Panc1 (cell line): Measurements from ENCODE around the gene PFKFB3. TPM values are rescaled to one million over a fixed set of nuclear protein-coding genes. Genes with fewer than 3 reads are reported as not detected.
A peak's percentile ranks its signal among the peaks of the same experiment; 100 is the strongest.

ENCODE experiments used
- ATAC-seq: fragments of 200-7000 bp; cut with Tn5 transposase; 2 replicates; pipeline ENCODE4 v1.9.1; 2020; ENCODE audit warnings: mild to moderate bottlenecking, moderate library complexity
- BruUV-seq: library from RNA; stranded (reverse); fragments of 400-500 nt; replicated peaks from 2 replicates; lab custom pipeline; 2021; lab: Mats Ljungman, UMichigan
- CTCF ChIA-PET: fragments of 300-600 bp; sonication (Branson Sonifier 250); formaldehyde crosslinking; loops from one replicate; lab custom pipeline; 2022; ENCODE audit warnings: antibody characterized with exemption; lab: Charles Lee
- POLR2A ChIA-PET: fragments of 300-600 bp; sonication (Branson Sonifier 250); formaldehyde crosslinking; loops from one replicate; lab custom pipeline; 2022; ENCODE audit warnings: antibody characterized with exemption; lab: Charles Lee
- DNase-seq: peaks from one replicate; pipeline ENCODE4 v3.0.0-alpha.2; 2010; ENCODE audit warnings: low read depth, low spot score
- H3K27ac ChIP-seq: 2 replicates; pipeline ENCODE4 v1.5.1; 2011; ENCODE audit warnings: mild to moderate bottlenecking, low read length, inconsistent platforms
- H3K27me3 ChIP-seq: fragments of 200-500 bp; sonication (Bioruptor generic); 2 replicates; pipeline ENCODE4 v1.6.0; 2014; ENCODE audit warnings: low read length, inconsistent platforms; ENCODE audit not compliant: control insufficient read depth, insufficient read depth
- H3K36me3 ChIP-seq: fragments of 200-500 bp; sonication (Bioruptor generic); 2 replicates; pipeline ENCODE4 v1.5.1; 2014; ENCODE audit warnings: inconsistent platforms, mild to moderate bottlenecking, low read length, moderate library complexity; ENCODE audit not compliant: control insufficient read depth, insufficient read depth
- H3K4me1 ChIP-seq: 2 replicates; pipeline ENCODE4 v1.5.1; 2011; ENCODE audit warnings: inconsistent platforms, mild to moderate bottlenecking, low read length, moderate library complexity; ENCODE audit not compliant: control insufficient read depth, insufficient read depth
- H3K4me3 ChIP-seq, 2 experiments: 2 replicates each; pipeline ENCODE4 v1.5.1; 2011 to 2012; ENCODE audit warnings: low read depth in 2 of 2, low read length in 2 of 2, mild to moderate bottlenecking in 2 of 2, inconsistent platforms in 1 of 2, moderate library complexity in 1 of 2
- H3K9me3 ChIP-seq: fragments of 200-500 bp; sonication (Bioruptor generic); 2 replicates; pipeline ENCODE4 v1.5.1; 2014; ENCODE audit warnings: low read depth, mild to moderate bottlenecking, inconsistent platforms, low read length, moderate library complexity; ENCODE audit not compliant: control insufficient read depth, insufficient read depth
- CTCF ChIP-seq: fragments of 450-650 bp; IDR thresholded peaks from 2 replicates; pipeline ENCODE4 v1.5.1; 2017; ENCODE audit warnings: mild to moderate bottlenecking
- POLR2AphosphoS5 ChIP-seq: IDR thresholded peaks from 2 replicates; pipeline ENCODE4 v1.6.1; 2012; ENCODE audit warnings: mild to moderate bottlenecking, low read depth, low read length, moderate library complexity
- REST ChIP-seq, 2 experiments: IDR thresholded peaks; 2 replicates each; pipeline ENCODE4 v1.6.1; 2011 to 2012; ENCODE audit warnings: low read depth in 2 of 2, control low read depth in 1 of 2, low read length in 1 of 2, mild to moderate bottlenecking in 1 of 2, moderate library complexity in 1 of 2; ENCODE audit not compliant: insufficient read depth in 1 of 2
- SIN3A ChIP-seq: IDR thresholded peaks from 2 replicates; pipeline ENCODE4 v1.6.1; 2012; ENCODE audit warnings: low read depth, mild to moderate bottlenecking, low read length, moderate library complexity, borderline replicate concordance; ENCODE audit not compliant: insufficient read depth
- TCF7L2 ChIP-seq: IDR thresholded peaks from 2 replicates; pipeline ENCODE4 v1.6.1; 2011; ENCODE audit warnings: mild to moderate bottlenecking, low read depth, low read length, inconsistent platforms
- in situ Hi-C: cut with HindIII; loops from 2 replicates; pipeline ENCODE4 v1.10.0; 2016; ENCODE audit warnings: low sequenced_read_pairs, low pct_unique_long_range_greater_than_20kb
- intact Hi-C: fragments of 100-400 bp; cut with micrococcal nuclease; formaldehyde crosslinking; loops from one replicate; pipeline ENCODE4 v1.10.0; 2022; ENCODE audit not compliant: unreplicated experiment
- total RNA-seq: library from RNA; stranded (reverse); gene quantifications from one replicate; pipeline ENCODE4 v1.2.1, GENCODE V29; 2021; ENCODE audit not compliant: unreplicated experiment

The PFKFB3 gene
- total RNA-seq, 1 experiment from 2014 or later: 17.1 TPM

- in situ Hi-C loops: no loop called here
- peaks cover 12% of the 10 kb centered on the region for H3K4me1 ChIP-seq
- H3K9me3 ChIP-seq: no peaks in the 10 kb centered on the region
- BruUV-seq: no TSS peak
- no peaks in the 10 kb centered on the region for H3K27me3 ChIP-seq
- no peak for TF ChIP-seq CTCF
- TF ChIP-seq TCF7L2: no peak
- no peak for TF ChIP-seq SIN3A
- no peak for TF ChIP-seq POLR2AphosphoS5
- TF ChIP-seq REST (IDR thresholded peaks at IDR 0.05; ENCODE audit: insufficient read depth in 1 of 2, low read depth in 2 of 2, low read length in 1 of 2): no peak
- no peak overlapping the region for H3K27ac ChIP-seq
- peak overlapping the region; percentile 66 to 68 for H3K4me3 ChIP-seq
- ChIA-PET CTCF (interaction anchor here (0.8 to 3.1 kb wide), 4 partner anchors 55 to 204 kb away, joined by 3 to 46 read pairs (median 3); no protein-coding TSS in a partner anchor), POLR2A (interaction anchor here (1.4 kb wide), 1 partner anchor 199 kb away, joined by 6 read pairs; no protein-coding TSS in a partner anchor)
- no peak for DNase-seq
- ATAC-seq: peak; percentile 36
- intact Hi-C loops: loop anchor here (2.0 to 5.0 kb wide), 2 partner anchors 55 to 199 kb away; no protein-coding TSS in a partner anchor
- no peaks in the 10 kb centered on the region; the same call in 1 of the 2 replicates for H3K36me3 ChIP-seq
These were observed 541 bp upstream of the PFKFB3 start for GRCh38 chr10:6202098-6202683.

GRCh38 chr10:6203331-6204062, 765 bp downstream of the PFKFB3 start:
- ATAC-seq (peak; percentile 65), DNase-seq (no peak)
- peak overlapping the region; percentile 66 to 68 for H3K4me3 ChIP-seq
- no peaks in the 10 kb centered on the region for H3K27me3 ChIP-seq
- no peaks in the 10 kb centered on the region for H3K9me3 ChIP-seq
- TF ChIP-seq SIN3A (no peak), CTCF (peak; percentile 53)
- peaks cover 12% of the 10 kb centered on the region for H3K4me1 ChIP-seq
- CTCF ChIA-PET: interaction anchor here (0.8 to 3.1 kb wide), 3 partner anchors 56 to 198 kb away, joined by 3 to 46 read pairs (median 5); no protein-coding TSS in a partner anchor
- H3K27ac ChIP-seq: peak overlapping the region; percentile 51; the same call in 1 of the 2 replicates
- POLR2A ChIA-PET: interaction anchor here (1.4 kb wide), 1 partner anchor 198 kb away, joined by 6 read pairs; no protein-coding TSS in a partner anchor
- no TSS peak for BruUV-seq
- no peaks in the 10 kb centered on the region; the same call in 1 of the 2 replicates for H3K36me3 ChIP-seq
- intact Hi-C loops: loop anchor here (2.0 to 5.0 kb wide), 2 partner anchors 56 to 197 kb away; no protein-coding TSS in a partner anchor
- in situ Hi-C loops: no loop called here
